Stimulated activated CD4-positive, alpha-beta T cell treated with anti-CD3 and anti-CD28 coated beads, Interleukin-1b, Interleukin-23, amount 100 ng/mL, for 48 hours (primary cell): ENCODE data around the gene ALG12.

Experiments used
- DNase-seq: peaks from one replicate; pipeline ENCODE4 v3.0.0-alpha.2; 2020

ALG12 gene

DNA sequence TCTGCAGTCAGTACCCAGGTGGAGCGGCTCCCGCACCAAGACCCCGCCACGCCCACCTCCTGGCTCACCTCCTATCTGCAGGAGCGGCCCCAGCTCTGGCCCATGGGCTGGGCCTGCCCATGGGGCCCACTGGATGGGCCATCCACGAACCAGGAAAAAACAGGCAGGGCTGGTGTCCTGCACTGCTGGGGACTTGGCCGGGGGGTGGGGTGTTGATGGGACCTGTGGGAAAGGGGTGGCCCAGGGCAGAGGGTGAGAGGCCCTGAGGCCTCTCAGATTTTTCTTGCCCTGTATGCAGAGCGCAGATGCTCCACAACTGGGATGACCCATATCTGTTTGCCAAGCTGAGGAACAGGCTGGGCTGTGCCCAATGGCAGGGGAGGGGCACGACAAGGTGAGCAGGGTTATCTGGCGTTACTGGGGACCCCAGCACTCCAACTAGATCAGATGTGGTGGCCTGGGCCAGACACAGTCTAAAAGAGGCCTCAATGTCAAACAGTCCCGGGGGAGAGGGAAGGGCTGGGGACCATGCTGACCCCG, 39.7 kb upstream of the ALG12 start:
- DNase-seq = no peak

DNA sequence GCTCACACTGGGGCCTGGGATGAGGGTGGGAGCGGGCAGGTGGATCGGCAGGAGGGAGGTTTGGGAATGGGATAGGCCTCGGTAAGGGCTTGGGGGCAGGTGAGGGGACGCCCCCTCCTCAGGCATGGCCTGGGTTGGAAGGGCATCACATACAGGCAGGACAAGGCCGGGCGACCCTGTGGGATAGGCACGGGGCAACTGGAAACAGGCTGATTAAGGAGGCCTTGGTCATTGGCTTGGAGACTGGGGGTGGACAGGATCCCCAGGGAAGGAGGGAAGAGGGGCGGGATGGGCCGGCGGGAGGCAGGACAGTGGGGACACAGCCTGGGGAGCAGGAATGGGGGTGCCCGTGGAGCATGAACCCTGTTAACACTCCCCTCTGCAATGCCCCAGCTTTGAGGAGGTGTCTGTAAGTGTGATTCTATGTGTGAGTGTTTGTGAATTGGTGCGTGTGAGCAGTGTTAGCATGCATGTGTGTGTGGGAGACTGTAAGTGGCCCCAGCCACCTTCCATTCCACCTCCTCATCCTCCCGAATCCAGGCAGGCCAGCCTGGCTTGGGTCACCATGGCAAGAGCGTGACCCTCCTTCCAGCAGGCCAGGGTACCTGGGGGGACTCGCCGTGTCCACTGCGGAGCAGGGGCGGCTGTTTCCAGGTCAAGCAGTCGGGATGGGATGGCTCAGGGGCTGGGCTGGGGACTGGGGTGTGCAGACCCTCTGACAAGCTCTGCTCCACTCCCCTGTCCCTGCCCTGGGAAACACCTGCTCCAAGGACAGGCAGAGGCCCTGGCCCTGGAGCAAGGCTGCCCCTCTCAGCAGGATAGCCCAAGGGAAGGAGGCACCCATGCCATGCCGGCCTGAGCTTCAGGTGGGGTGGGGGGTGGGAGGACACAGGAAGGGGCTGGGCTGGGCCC, 38.9 kb upstream of the ALG12 start:
- no peak for DNase-seq

DNA sequence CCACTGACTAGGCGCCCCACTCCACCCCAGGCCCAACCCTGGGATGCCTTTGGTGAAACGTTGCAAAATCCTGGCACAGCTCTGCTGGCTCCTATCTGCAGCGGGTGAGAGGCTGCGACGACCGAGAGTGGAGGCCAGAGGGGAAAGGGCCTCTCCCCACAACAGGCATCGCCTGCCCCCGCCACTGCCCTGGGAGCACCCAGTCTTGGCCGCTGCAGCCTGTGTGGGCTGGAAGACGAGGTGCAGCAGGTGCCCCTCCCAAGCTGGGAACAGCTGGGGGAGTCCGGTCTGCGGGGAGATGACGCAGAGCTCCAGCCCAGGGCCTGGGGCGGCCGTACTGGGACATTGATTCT, 38.2 kb upstream of the ALG12 start:
- no peak for DNase-seq

DNA sequence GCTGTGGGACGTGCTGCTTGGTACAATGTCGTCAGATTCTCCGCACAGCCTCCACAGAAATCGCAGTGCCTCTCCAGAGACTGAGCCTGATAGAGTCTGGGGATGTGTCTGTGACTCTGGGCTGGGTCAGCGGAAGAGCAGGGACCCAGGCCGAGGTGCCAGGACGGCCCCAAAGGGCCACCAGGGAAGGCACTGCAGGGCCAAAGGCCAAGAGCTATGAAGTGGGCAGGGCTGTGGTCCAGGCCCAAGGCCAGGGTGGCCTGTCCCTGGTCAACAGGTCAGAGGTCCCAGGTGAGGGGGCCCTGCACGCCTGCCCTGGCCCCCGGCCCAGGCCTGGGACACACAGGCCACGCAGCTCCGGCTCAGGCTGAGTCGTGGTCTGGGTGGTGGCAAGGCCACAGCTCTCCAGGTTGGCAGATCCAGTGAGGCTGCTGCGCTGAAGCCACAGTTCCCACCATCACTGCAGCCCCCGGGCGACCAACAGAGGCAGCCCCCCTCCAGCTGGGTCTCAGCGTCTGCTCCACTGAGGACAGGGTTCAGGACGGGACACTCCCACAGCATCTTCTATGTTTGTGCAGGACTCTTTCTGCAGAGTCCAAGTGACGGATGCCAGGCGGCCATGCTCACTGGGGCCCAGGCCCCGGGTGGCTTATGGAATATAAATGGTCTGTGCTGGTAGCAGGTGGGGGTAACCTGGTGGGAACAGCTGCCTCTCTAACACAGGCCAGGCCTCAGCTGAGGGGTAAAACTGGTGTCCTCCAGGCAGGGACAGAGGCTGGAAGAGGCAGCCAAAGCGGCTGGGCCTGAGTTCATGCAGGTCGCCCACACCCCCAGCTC, 37.6 kb upstream of the ALG12 start:
- DNase-seq = no peak

DNA sequence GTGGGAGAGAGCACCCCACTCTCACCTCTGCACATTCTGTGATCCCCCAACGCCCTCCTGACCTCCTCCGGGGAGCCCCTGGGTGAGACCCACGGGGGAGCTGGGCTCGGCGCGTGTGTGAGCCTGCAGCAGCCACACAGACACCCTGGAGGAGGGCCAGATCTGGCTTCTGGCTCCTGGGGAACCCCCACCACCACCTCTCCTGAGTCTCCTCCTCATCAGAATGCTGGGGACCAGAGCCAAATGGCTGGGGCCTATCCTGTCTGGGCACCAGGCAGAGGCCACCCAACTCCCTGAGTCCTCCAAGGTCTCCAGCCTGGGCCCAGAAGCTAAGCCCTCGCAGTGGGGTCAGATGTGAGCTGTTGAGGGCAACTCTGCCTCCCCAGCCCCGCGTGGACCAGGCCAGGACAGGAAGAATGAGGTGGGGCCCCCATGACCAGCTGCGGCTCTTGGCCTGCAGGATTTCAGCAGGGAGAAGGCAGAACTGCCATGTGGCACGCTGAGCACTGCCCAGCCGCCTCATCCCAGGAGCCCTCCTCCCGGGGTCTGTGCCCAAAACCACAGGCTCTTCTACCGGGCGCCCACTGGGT, 36.8 kb upstream of the ALG12 start:
- DNase-seq = no peak

DNA sequence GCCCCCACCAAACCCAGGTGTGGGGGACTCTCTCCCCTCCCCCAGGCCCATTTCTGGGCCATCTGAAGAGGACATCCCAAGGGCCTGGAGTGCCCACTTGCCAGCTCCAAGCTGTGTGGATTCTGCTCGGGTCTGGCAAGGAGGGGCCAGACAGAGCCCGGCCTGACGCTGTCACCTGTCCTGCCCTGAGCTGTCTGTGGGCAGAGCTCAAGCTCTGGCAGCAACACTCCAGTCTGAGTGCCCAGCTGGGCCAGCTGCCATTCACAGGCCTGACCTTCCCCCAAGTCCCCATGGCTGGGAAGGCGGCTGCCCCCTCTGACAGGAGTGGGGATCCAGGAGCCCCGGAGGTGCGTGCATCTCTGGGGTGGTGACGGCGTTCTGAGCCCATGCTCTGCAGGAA, 36.1 kb upstream of the ALG12 start:
- DNase-seq = no peak

DNA sequence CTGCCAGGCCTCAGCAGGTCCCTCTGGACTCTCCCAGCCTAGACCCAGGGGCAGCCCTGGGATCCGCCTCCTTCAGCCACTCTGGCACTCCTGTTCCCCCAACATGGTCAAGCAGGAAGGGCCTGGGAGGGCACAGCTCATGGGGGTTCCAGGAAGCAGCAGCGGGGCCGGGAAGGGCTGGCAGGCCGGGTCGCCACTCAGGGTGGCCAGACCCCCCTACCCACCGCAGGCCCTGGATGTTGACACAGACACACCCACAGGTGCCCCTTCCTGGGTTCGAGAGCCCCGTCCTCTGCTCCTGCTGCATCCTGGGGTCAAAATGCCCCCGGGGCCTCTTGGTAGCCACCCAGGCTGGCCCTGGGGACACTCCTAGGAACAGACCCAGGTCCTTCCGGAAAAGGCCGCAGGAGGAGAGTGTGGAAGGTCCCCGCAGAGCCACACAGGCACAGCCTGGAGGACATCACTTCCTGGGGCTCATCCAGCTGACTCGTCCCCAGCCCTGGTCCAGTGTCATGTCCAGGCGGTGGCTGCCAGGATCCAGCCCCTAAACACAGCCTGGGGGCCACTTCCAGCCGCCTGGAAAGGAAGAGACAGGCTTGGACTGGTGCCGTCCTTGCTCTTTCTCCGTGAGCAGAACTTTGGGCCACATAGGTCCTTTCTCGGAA, 35.6 kb upstream of the ALG12 start:
- no peak for DNase-seq

DNA sequence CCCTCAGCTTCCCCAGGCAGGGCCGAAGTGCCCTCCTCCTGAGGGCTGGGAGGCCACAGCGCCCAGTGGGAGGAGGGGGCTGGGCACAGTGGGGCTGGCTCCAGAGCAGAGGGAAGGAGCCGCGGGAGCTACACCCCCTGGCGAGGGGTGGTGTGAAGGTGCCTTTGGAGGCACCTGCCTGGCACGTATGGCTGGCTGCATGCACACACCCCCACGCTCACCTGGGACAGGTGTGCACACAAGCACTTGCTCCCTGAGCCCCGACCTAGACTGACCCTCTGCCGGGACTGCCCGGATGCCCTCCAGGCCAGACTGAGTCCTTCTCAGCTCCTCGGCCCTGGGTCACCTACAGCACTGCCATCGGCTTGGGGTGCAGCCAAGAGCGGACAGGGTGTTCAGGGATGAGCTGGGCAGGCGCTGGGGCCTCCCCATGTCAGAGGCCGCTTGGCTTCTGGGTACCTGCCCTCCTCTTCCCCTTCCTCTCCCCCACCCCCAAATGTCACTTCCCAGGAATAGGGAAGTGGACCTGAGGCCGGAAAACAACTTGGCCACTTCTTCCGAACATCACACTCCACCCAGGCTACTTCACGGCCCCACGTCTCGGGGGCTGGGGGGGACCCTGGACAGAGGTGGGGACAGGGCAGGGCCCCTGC, 34.9 kb upstream of the ALG12 start:
- DNase-seq = no peak

DNA sequence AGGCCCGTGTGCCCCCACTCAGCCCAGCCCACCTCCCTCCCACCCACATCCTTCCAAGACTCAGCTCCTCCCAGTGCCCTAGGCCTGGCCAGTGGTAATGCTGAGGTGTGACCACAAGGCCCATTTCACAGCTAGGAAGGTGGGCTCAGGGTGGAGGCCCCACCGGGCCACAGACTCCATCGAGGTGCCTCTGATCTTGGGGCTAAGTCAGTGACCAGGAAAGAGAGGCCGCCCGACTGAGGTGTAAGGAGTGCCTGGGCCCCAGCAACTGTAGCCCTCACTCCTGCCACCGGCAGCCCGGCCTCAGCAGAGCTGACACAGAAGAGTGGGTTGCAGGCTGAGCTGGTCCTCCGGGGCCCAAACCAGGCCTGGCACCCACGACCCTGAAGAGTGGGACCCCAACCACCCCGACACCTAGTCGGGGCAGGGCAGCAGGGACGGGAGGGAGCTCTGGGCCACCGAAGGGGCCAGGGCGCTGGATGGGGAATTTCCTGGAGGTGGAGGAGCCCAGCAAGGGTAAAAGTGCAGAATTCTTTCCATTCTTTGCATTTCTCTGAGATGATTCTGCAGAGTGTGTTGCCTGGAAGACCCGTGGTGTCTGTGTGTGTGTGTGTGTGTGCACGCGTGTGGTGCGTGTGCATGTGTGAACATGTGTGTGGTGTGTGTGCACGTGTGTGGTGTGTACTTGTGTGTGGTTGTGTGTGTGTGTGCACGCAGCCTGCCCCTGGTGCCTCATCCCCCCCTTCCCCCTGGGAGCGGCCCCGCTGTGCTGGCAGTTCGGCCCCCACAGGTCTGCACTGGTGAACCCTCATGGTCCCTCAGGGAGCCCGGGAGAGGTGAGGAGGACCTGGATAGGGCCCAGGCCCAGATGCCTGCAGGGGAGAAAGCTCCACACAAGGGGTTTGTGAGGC, 34.0 kb upstream of the ALG12 start:
- no peak for DNase-seq

DNA sequence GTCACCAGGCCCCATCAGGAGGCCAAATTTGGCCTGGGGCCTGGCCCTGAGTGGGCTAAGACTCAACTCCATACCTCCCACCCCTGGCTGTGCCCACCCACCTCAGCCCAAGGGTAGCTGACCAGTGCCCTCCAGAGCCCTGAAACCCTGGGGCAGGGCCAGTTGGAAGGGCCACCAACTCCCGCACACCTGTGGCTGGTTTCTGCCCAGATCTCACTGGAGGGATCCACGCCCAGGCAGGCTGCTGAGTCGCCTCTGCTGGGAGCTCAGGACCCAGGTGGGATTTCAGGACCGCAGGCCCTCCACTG, 33.4 kb upstream of the ALG12 start:
- DNase-seq = no peak

DNA sequence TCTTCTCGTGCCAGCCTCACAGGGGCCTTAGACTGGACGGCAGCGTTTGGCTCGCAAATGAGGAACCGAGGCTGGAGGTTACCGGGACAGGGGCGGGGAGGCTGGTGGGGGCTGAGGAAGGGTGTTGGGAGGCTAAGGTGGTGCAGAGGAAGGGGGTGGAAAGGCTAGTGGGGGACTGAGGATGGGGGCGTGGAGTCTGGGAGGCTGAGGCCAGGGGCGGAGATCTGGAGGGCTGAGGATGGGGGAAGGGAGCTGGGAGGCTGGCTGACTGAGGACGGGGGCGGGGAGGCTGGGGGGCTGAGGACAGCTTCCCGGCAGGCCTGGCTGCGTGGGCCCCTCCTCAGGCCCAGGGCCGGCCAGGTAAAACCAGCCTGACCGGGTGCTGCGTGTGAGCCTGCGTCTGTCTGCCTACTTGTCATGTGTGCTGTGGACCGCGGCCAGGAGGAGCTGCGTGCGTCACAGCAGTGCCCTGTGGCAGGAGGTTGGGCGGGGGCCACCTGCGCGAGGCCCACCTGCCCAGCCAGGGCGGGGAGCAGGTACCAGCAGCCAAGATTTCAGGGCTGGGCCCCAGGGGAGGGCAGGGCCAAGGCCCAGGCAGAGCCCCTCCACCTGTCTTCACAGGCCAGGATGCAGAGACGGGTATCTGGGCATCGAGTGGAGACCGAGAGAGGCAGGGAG, 32.9 kb upstream of the ALG12 start:
- no peak for DNase-seq

DNA sequence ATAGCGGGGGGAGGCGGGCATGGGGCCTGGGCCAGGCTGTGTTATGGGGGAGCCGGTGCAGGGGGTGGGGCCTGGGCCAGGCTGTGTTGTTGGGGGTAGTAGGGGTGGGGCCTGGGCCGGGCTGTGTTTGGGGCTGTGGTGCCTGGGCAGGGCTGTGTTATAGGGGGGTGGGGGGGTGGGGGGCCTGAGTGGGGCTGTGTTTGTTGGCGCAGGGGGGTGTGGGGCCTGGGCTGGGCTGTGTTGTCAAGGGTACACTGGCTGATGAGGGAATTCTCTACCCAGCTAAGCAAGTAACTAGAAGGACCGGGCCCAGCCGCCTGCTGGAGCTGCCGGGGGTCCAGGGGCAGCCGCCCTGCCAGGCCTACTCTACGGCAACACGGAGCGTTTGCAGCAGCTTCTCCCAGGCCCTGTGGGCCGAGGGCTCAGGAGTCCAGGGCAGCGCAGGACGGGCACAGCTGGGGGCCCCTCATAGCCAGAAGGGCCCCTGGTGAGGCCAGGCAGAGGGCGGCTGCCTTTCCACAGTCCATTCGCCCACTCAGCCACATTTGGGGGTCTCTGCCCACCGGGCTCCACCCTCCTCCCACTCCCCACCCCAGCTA, 32.3 kb upstream of the ALG12 start:
- no peak for DNase-seq

DNA sequence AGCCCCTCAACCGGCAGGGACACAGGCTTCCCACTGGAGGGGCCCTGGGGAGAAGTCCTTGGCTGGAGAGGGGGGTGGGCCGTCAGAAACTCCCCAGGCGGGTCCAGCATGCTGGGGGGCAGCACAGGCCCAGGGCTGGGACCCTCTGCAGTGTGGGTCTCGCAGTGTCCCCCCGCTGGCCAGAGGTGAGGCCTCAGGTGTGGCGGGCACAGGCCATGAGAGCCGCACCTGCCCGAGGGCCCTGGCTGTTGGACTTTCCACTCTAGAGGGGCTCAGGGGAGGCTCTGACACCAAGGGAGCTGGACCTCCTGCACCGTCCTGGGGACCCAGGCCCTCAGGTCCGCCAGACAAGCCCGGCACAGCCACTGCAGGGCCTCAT, 31.7 kb upstream of the ALG12 start:
- no peak for DNase-seq

DNA sequence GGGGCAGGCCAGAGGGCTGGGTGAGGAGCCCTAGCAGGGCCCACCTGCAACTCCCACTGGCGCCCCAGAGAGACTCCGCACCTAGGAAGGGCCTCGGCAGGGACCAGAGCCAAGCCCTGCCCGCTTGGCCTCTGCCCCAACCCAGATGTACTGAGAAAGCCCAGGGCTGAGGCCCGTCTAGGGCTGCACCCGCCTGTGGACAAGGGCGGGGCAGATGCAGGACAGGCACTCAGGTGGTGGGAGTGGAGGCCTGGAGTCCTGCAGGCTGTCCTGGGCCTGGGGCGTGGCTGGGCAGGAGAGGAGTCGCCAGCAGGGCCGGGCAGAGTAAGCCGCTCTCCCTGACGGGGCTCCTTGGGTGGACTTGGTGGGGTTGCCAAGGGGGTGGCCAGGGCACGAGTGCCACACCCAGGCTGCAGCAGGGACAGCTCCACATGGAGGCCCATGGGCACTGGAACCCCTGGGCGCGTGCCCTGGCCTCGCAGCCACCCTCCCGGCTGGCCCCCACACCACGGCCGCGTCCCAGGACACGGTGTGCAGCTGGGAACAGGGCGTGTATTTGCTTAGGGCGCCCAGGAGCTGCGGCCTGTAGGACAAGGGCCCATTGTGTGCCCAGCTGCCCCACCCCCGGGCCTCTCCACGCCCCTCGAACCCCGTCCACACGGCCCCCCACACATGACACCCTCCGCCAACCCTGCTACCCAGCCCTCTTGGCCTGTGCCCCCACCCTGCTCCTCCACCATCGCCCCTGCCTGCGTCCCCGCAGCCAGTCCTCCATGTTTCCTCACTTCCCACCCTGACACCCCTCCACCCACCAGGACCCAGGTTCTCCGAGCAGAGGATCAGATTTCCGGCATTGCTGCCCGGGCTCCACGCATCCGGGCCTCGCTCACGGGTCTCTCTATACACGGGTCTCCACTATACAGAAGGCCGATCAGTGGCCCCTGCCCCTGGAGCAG, 31.0 kb upstream of the ALG12 start:
- DNase-seq = no peak

DNA sequence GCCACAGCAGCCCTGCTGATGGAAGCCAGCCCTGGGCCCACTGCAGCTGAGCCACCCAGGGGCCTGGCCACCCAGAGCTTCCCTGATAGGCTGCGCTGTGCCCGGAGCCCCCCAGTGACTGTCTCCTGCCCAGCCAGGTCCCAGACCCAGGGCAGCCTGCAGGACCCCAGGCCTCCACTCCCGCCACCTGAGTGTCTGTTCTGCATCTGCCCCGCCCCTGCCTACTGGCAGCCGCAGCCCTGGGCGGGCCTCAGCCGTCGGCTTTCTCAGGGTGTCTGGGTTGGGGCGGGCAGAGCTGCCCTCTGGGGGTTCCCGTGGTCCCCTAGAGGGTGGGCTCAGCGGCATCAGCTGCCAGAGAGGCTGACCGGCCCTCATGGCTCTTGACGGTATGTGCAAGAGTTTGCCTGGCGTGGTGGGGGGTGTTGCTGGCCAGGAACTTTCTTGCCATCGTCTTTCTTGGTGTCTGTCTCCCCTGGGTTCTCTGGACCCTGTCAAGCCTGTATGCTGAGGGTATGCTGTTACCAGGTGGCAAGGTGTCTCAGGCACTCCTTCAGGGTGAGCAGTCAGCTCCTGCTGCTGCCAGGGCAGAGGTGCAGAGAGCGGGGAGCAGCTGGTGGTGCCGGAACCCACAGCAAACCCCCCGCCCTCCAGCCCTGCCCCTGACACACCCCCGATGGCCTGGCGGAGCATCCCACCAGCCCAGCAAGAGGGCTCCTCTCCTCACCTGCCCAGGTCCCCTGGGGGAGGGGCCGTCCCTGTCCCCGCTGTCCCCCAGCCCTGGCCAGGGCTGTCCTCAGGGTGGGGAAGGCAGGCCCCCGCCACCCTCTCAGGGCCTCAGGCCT, 30.1 kb upstream of the ALG12 start:
- no peak for DNase-seq

DNA sequence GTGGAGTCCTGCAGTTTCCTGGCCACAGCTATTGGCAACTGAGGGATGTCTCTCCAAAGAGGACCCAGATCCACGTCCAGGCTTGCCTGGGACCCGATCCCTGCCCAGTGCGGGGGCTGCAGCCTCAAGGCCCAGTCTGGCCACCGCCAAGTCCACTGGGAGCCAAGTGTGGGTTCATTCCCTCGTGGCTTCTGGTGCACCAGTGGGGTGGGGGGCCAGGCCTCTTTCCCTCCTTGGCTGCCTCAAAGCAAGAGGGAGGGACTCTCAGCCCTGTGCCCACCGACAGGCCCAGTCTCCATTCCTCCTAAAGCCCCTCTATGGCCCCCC, 29.0 kb upstream of the ALG12 start:
- no peak for DNase-seq

DNA sequence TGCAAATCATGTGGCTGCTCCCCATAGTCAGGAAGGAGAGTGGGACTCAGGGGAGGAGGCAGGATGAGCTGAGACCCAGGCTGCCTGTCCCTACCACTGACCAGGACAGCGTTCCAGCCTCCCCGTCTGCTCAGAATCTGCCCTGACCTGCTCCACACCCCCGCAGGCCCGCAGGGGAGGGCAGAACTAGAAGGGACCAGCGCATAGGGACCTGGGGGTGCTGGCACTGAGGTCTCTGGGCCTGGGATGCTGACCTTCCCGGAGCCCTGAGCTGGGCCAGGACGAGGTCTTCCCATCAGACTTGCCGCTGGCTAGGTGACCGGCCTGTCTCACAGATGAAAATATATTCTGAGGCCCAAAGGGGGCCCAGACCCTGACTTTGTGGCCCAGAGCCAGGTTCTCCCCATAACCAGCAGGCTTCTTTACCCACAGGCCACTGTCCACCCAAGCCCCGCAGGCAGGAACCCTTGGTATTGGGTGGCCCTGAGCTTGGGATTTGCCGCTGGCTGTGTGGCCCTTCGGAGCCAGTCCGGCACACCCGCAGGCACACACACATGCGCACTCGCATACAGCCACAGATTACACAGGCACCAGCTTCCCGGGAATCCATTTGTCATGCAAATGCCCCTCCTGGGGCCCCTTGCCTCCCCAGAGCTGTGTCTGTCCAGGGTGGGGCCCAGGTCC, 28.5 kb upstream of the ALG12 start:
- no peak for DNase-seq
